ENCODE results near the gene RCBTB1. TPM values are rescaled to one million over a fixed set of nuclear protein-coding genes. Genes with fewer than 3 reads are reported as not detected.

The RCBTB1 gene
- total RNA-seq, 1 donor, result 26.4 TPM

DNA sequence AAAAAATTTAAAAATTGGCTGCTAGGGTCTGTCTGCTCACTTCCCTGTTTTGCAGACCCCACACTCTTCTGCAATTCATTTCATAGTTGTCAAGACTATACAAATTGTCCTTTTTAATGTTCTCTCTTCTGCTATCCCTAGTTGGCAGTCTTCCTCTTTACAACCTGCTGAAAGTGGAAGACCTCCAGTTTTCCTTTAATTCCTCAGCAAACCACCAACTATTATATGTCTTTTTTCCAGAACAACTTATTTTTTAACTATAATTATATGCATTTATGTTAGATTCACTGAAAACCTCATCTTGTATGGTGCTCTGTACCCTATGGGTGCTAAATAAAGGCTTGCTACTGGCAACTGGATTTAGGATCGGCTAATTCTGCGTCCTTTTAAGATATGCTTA lies 90.7 kb downstream of the RCBTB1 start:
- Histone ChIP-seq H3K4me1 (ENCODE audit: insufficient read depth, low read length) (peaks cover 17% of the 10 kb centered on the region), H2AFZ (ENCODE audit: low read length) (no peak overlapping the region), H3K27ac (ENCODE audit: low read depth, low read length) (no peak overlapping the region), H3K4me3 (ENCODE audit: insufficient read depth, low read length) (peak overlapping the region; percentile 70), H3K36me3 (ENCODE audit: insufficient read depth, low read length) (no peaks in the 10 kb centered on the region), H4K20me1 (ENCODE audit: insufficient read depth, low read length) (no peaks in the 10 kb centered on the region), H3K27me3 (ENCODE audit: insufficient read depth, low read length) (no peaks in the 10 kb centered on the region), H3K4me2 (ENCODE audit: insufficient read depth, low read length) (peak overlapping the region; percentile 87), H3K79me2 (ENCODE audit: insufficient read depth, low read length) (peaks cover 2% of the 10 kb centered on the region), H3K9me3 (ENCODE audit: low read depth, low read length) (no peaks in the 10 kb centered on the region)
- DNase-seq (ENCODE audit: insufficient read length, low spot score, missing footprints), result no peak
- TF ChIP-seq CTCF (IDR thresholded peaks at IDR 0.05; ENCODE audit: extremely low read depth, low read depth, low read length), result no peak

DNA sequence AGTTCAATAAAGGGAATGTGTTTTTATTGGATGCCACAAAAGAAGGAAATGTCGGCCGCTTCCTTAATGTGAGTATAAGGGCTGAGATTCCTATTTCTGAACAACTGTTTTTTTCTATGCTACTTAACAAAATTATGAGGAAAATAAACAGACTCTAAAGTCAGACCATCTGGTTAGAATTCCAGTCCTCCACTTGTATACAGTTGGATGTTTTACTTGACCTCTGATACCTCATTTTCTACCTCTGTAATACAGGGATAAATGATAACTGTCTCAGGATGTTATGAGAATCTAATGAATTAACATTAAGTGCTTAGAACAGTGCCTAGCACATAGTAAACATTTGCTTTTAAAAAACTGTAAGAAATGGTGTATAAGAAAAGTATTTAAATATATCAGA lies 96.8 kb downstream of the RCBTB1 start:
- DNase-seq (ENCODE audit: insufficient read length, low spot score, missing footprints), result no peak
- Histone ChIP-seq H3K4me1 (ENCODE audit: insufficient read depth, low read length) (no peaks in the 10 kb centered on the region), H3K4me3 (ENCODE audit: insufficient read depth, low read length) (no peak overlapping the region), H3K36me3 (ENCODE audit: insufficient read depth, low read length) (no peaks in the 10 kb centered on the region), H3K27me3 (ENCODE audit: insufficient read depth, low read length) (no peaks in the 10 kb centered on the region), H3K27ac (ENCODE audit: low read depth, low read length) (no peak overlapping the region), H2AFZ (ENCODE audit: low read length) (no peak overlapping the region), H3K9me3 (ENCODE audit: low read depth, low read length) (no peaks in the 10 kb centered on the region), H3K4me2 (ENCODE audit: insufficient read depth, low read length) (no peak overlapping the region), H3K79me2 (ENCODE audit: insufficient read depth, low read length) (no peaks in the 10 kb centered on the region), H4K20me1 (ENCODE audit: insufficient read depth, low read length) (no peaks in the 10 kb centered on the region)
- TF ChIP-seq CTCF (IDR thresholded peaks at IDR 0.05; ENCODE audit: extremely low read depth, low read depth, low read length), result no peak

Other genes with a start within 250 kb of the RCBTB1 start
- gene CAB39L, start 141.5 kb downstream of the RCBTB1 start, total RNA-seq, result 12.3 and 15.6 TPM in 2 replicates
- gene SETDB2, start 141.3 kb downstream of the RCBTB1 start, total RNA-seq, result 13.8 and 18.6 TPM in 2 replicates
- 29.7 and 35.4 TPM in 2 replicates for gene PHF11, start 89.6 kb downstream of the RCBTB1 start, total RNA-seq
- not detected in 2 replicates for gene ARL11, start 42.9 kb upstream of the RCBTB1 start, total RNA-seq
- gene EBPL, start 105.9 kb upstream of the RCBTB1 start, total RNA-seq, result 26.1 and 38.9 TPM in 2 replicates
- gene KPNA3, start 207.1 kb upstream of the RCBTB1 start, total RNA-seq, result 42.0 and 43.6 TPM in 2 replicates

Data from osteoblast (primary cell).